Left colon (tissue), 2 donors: ENCODE measurements around the gene OR6C6. TPM values are rescaled to one million over a fixed set of nuclear protein-coding genes. Genes with fewer than 3 reads are reported as not detected.
"Not testable (repeated sequence)": the region's sequence is repeated elsewhere in the genome, so short reads cannot be mapped to it uniquely, and the experiment has no call there.

Source experiments
- ATAC-seq: fragments of 200-7000 bp; cut with Tn5 transposase; one replicate; pipeline ENCODE4 v1.9.1; 2020; ENCODE audit warnings: mild to moderate bottlenecking, moderate library complexity
- DNase-seq, 2 donors: peaks; one replicate each; pipeline ENCODE4 v3.0.0-alpha.2; 2020
- intact Hi-C, 2 donors: fragments of 100-400 bp; cut with DNase I in 1 of 2; cut with micrococcal nuclease in 1 of 2; formaldehyde crosslinking; loops; one replicate each; pipeline versions ENCODE4 v1.11.2 to v1.14.0; 2022; cut with DNase I, micrococcal nuclease
- long read RNA-seq: library from polyadenylated mRNA; unstranded; transcript quantifications from one replicate; pipeline ENCODE4 v2.0.0, GENCODE V29; 2021
- total RNA-seq, 2 donors: library from RNA; stranded (reverse); fragmentation: NEBNext Ultra II Directional; extraction: Animal tissue kit (Norgen Biotek cat#: 25700); gene quantifications; one replicate each; pipeline ENCODE4 v1.2.1, GENCODE V29; 2021
- donor health status: DM: no; HTN: no; CAD: no.
- donor health status: DM: yes; HTN: yes; CAD: no.

The OR6C6 gene
- total RNA-seq: not detected
- long read RNA-seq: 0 reads

DNA sequence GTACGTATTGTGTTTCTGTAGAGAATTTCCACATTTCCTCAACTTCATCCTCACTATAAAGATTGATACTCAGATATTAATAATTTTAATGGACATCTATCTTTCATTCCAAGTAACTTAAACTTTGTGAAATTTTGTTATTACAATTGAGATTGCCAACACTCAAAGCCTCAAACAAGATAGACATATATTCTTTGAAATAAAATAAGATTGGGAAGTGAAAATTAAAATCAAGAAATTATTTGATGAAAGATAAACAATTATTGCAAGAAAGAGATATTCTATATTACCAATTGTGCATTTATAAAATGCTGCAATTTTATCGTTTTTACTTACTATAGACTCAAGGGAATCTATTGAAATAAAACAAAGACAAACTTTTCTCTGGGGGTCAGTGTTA lies at the start of gene OR6C6:
TSS of gene OR6C6 (minus strand) at position 101 of the 400 bp plus-strand sequence. CDS start 1,337 bp downstream, outside the sequence.
- intact Hi-C loops: no loop called here
- DNase-seq (no peak), ATAC-seq (no peak)

GRCh38 chr12:55336002-55336401 lies 39.6 kb upstream of the OR6C6 start:
- no peak for ATAC-seq
- DNase-seq: no peak
- intact Hi-C loops: no loop called here

DNA sequence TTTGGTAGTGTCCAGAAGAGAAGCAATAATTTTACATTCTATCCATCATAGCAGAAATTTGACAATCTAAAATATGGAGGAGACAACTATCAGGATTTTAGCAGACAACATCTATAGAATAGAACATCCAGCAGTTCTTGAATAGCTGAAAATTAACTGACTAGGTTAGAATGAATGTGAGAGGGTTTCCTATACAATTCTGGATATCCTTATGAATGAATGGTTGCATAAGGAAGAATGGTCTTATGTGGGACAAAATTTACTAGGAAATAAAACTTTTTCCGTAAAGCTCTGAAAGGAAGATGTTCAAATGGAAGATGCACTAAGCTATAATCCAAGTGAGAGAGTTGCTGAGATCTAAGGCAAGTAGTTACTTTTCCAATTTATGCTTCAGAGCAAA lies 34.1 kb upstream of the OR6C6 start, which contains the start of gene OR6C3:
TSS of gene OR6C3 (plus strand) at position 301 of the 400 bp plus-strand sequence. CDS start 955 bp downstream, outside the sequence.
- intact Hi-C loops: no loop called here
- ATAC-seq: no peak
- no peak for DNase-seq

DNA sequence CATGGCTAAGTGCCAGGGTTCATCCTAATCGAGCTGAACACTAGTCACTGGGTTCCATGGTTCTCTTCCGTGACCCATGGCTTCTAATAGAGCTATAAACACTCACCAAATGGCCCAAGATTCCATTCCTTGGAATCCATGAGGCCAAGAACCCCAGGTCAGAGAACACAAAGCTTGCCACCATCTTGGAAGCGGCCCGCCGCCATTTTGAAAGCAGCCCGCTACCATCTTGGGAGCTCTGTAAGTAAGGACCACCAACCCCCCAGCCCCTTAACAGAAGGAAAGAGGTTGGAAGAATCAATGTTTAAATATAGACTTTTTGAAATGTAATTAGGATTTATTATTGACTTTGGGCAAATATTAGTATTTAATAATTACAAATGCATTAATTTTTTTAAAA lies 29.4 kb upstream of the OR6C6 start:
- intact Hi-C loops, DNase-seq, ATAC-seq: not testable (repeated sequence)

DNA sequence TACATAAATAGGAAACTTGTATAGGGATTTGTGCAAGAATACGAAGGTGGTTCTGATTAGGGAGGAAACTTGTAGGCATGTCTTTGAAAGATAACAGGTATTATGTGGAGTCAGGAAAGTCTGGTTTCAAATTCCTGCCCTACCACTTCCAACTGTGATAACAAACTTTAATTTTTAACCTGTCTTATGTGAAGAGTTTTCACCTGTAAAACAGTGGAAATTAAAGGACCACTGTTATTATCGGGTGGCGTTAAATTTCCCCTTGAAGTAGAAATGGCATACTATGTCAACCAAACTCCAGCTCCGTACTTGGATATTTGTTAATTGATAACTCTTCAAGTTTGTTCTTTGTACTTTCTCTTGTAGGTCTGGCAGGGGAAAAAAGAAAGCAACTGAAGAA lies 23.8 kb upstream of the OR6C6 start:
- DNase-seq (no peak), ATAC-seq (no peak)
- intact Hi-C loops: no loop called here

DNA sequence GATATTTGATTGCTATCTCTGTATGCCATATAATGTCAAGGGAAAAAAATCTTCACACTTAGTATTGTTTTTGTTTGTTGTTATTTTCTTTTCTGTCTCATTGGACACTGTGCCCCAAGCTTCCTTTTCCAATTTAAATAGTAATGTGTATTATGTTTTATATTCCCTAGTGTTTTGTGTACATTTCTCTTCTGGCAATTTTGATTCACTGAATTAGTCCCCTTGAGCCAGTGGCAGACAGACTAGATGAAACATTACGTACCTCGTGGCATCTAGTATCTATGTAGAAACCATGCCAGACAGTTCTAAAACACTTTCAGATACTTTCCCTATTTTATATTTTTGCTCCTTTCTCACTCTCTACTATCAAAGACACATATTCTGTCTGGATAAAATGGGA lies 17.7 kb upstream of the OR6C6 start, which contains the start of gene OR6C1:
TSS of gene OR6C1 (plus strand) at position 301 of the 400 bp plus-strand sequence. CDS start 6,257 bp downstream, outside the sequence.
- DNase-seq: no peak
- no peak for ATAC-seq
- intact Hi-C loops: no loop called here

GRCh38 chr12:55289999-55290398 lies 6.4 kb downstream of the OR6C6 start:
- DNase-seq (no peak), ATAC-seq (no peak)
- intact Hi-C loops: no loop called here

DNA sequence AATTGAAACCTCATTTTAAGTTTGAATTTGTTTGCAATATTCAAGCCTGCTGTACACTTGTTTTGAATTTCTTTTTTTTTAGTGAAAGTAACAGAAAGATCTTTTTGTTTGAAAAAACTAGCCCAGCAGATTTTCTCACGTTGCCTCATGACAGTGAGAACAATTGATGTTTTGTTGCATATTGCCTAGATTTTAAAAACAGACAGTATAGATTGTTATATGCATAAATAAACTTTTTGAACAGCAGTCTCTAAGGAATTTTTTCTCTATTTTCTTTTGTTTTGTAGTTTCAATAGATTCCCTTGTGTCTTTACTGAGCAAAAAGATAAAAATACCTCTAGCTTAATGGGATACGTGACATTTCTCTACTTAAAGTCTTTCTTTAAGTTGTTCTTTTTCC lies 15.4 kb downstream of the OR6C6 start:
- DNase-seq: no peak
- intact Hi-C loops: no loop called here
- ATAC-seq: no peak

GRCh38 chr12:55258303-55258702 lies 38.1 kb downstream of the OR6C6 start:
- intact Hi-C loops: no loop called here
- no peak for DNase-seq
- no peak for ATAC-seq

DNA sequence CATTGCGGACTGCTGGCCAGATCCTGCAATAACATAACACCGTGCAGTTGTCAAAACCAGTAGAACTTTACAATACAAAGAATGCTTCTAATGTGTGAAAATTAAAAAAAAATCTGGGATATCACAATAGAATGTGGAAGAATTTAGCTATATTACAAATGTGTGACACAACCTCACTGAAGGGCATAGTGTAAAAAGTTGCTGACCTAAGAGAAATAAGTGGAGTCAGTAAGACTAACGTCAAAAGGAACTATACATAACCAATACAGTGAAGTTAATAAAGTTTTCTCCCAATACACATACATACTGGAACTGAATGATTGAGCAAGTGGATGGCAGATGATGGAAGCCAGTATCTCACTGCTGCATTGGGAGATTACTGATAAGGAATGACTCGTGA lies 39.5 kb downstream of the OR6C6 start:
- no peak for ATAC-seq
- intact Hi-C loops: no loop called here
- no peak for DNase-seq

DNA sequence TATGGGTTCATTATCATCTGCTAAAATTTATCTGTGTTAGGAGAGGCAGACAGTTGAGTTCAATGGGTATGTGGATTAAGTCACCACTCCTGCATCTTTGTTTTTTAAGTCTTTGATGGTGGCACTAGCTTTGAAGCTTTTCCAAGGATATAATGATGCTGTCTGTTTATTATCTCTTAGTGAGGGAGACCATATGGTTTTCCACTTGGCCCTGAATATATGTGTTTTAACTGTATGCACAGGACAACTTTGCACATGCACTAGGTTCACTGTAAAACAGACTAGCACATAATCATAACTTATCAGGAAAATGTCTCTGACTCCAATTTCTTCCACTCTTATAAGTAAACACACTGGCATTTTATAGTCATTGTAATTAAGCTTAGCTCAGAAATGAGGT lies 43.1 kb downstream of the OR6C6 start:
- intact Hi-C loops: no loop called here
- ATAC-seq (no peak), DNase-seq (no peak)

GRCh38 chr12:55250944-55251343 lies 45.4 kb downstream of the OR6C6 start:
- ATAC-seq (no peak), DNase-seq (no peak)
- intact Hi-C loops: no loop called here

DNA sequence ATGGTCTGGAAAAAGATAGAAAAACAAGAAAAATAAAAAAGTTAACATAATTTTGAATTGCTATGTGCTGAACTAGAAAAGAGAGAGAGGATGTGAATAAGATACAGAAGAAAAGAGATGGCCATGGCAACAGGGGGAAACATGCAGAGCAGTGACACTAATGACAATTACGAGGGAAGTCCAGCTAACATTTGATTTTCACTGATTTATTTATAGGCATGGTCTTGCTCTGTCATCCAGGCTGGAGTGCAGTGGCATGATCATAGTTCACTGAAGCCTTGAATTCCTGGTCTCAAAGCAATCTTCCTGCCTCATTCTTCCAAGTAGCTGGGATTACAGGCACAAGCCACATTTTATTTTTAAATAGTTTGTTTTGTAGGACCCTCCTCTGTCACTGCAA lies 50.2 kb downstream of the OR6C6 start:
- ATAC-seq (no peak), DNase-seq (no peak)
- intact Hi-C loops: no loop called here

- no peak for DNase-seq
- intact Hi-C loops: no loop called here
- ATAC-seq: no peak
Measured at GRCh38 chr12:55244309-55244708, 52.1 kb downstream of the OR6C6 start, which contains the start of gene OR6C74. Gene OR6C74, plus strand, starts transcription at chr12:55244609. Its CDS starts 2,679 bp downstream, at chr12:55247288.

Other genes with a start within 250 kb of the OR6C6 start
- gene OR9K2, start 170.2 kb downstream of the OR6C6 start, total RNA-seq: not detected
- not detected for gene OR10A7, start 75.5 kb downstream of the OR6C6 start, total RNA-seq
- gene OR6C74, start 52.0 kb downstream of the OR6C6 start, total RNA-seq: not detected
- not detected for gene OR6C1, start 17.8 kb upstream of the OR6C6 start, total RNA-seq
- gene OR6C3, start 34.2 kb upstream of the OR6C6 start, total RNA-seq: not detected
- gene OR6C75, start 66.4 kb upstream of the OR6C6 start, total RNA-seq: not detected
- not detected for gene OR6C65, start 104.0 kb upstream of the OR6C6 start, total RNA-seq
- not detected for gene OR6C76, start 129.7 kb upstream of the OR6C6 start, total RNA-seq
- gene OR6C2, start 147.5 kb upstream of the OR6C6 start, total RNA-seq: not detected
- gene OR6C70, start 173.6 kb upstream of the OR6C6 start, total RNA-seq: not detected
- gene OR6C68, start 195.8 kb upstream of the OR6C6 start, total RNA-seq: not detected